ENCODE data around the gene DIP2A.

GRCh38 chr21:46549650-46550049 is 91.0 kb downstream of the DIP2A start:
- no peak for TF ChIP-seq CTCF (IDR thresholded peaks at IDR 0.05; ENCODE audit: insufficient read depth, low read length, poor library complexity, severe bottlenecking)
- TF ChIP-seq EZH2phosphoT487 (conservative IDR thresholded peaks at IDR 0.05; ENCODE audit: low read length): no peak

Measured in SU-DHL-6 (cell line).